Purkinje cell (primary cell): ENCODE results near the gene FBXO4. TPM values are rescaled to one million over a fixed set of nuclear protein-coding genes. Genes with fewer than 3 reads are reported as not detected.

Experiments used
- polyA plus RNA-seq: library from polyadenylated mRNA; unstranded; fragments of >200 nt; fragmentation: Nextera tagmentation; gene quantifications from 2 replicates; pipeline ENCODE4 v1.2.1, GENCODE V29; 2014

FBXO4 gene
- 4.9 and 6.1 TPM in 2 replicates for polyA plus RNA-seq

GRCh38 chr5:41924872-41925554, at the start of gene FBXO4:
Gene FBXO4, plus strand, starts transcription at chr5:41925281. Its CDS starts 29 bp downstream, at chr5:41925310.

GRCh38 chr5:41903892-41904799, 20.9 kb upstream of the FBXO4 start, which contains the start of gene RIMOC1:
Gene RIMOC1, plus strand, starts transcription at chr5:41904344. Its CDS starts 24 bp downstream, at chr5:41904368.

Other genes starting within 250 kb of the FBXO4 start
- 74.0 and 79.4 TPM in 2 replicates for gene OXCT1, start 54.9 kb upstream of the FBXO4 start, polyA plus RNA-seq
- gene RIMOC1, start 20.9 kb upstream of the FBXO4 start, polyA plus RNA-seq = 28.1 and 31.8 TPM in 2 replicates